ENCODE data around the gene SFMBT2. TPM values are rescaled to one million over a fixed set of nuclear protein-coding genes. Genes with fewer than 3 reads are reported as not detected.

Gene SFMBT2
- total RNA-seq, 2 experiments from 2014 or later, result 23.8 to 27.6 TPM

DNA sequence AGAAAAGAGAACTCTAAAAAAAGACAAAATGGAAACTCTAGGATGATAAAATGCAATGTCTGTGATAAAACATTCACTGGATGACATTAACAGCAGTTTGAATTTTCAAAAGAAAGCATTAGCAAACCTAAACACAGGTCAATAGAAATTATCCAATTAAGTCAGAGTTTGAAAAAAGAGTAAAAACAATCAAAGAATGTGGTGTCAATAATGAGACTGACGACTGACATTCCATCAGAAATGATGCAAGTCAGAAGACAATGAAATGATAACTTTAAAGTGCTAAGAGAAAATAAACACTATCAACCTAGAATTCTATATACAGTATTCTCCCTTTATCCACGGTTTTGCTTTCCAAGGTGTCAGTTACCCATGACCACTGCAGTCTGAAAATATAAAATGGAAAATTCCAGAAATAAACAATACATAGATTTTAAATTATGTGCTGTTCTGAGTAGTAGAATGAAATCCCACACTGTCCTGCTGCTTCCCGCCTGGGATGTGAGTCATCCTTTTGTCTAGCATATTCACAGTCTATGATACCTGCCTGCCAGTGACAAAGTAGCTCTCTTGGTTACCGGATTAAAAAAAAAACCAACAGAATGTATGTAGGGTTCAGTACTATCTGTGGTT, 38.3 kb upstream of the SFMBT2 start:
- H3K4me3 Mint-ChIP-seq, result no peak overlapping the region
- H3K9me3 Mint-ChIP-seq, result peaks cover 21% of the 10 kb centered on the region
- no peaks in the 10 kb centered on the region for H3K27me3 Mint-ChIP-seq
- ChIA-PET POLR2A (no interaction called here), CTCF (no interaction called here)
- intact Hi-C loops (cut with micrococcal nuclease), result no loop called here
- DNase-seq, result no peak
- H3K36me3 Mint-ChIP-seq (ENCODE audit: low read depth), result peaks cover 4% of the 10 kb centered on the region
- TF ChIP-seq, protein P1, sequence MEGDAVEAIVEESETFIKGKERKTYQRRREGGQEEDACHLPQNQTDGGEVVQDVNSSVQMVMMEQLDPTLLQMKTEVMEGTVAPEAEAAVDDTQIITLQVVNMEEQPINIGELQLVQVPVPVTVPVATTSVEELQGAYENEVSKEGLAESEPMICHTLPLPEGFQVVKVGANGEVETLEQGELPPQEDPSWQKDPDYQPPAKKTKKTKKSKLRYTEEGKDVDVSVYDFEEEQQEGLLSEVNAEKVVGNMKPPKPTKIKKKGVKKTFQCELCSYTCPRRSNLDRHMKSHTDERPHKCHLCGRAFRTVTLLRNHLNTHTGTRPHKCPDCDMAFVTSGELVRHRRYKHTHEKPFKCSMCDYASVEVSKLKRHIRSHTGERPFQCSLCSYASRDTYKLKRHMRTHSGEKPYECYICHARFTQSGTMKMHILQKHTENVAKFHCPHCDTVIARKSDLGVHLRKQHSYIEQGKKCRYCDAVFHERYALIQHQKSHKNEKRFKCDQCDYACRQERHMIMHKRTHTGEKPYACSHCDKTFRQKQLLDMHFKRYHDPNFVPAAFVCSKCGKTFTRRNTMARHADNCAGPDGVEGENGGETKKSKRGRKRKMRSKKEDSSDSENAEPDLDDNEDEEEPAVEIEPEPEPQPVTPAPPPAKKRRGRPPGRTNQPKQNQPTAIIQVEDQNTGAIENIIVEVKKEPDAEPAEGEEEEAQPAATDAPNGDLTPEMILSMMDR (IDR thresholded peaks at IDR 0.05), result no peak
- no peak for ATAC-seq
- H3K4me1 Mint-ChIP-seq (ENCODE audit: low read depth), result peaks cover 4% of the 10 kb centered on the region
- no peak overlapping the region for H3K27ac Mint-ChIP-seq

DNA sequence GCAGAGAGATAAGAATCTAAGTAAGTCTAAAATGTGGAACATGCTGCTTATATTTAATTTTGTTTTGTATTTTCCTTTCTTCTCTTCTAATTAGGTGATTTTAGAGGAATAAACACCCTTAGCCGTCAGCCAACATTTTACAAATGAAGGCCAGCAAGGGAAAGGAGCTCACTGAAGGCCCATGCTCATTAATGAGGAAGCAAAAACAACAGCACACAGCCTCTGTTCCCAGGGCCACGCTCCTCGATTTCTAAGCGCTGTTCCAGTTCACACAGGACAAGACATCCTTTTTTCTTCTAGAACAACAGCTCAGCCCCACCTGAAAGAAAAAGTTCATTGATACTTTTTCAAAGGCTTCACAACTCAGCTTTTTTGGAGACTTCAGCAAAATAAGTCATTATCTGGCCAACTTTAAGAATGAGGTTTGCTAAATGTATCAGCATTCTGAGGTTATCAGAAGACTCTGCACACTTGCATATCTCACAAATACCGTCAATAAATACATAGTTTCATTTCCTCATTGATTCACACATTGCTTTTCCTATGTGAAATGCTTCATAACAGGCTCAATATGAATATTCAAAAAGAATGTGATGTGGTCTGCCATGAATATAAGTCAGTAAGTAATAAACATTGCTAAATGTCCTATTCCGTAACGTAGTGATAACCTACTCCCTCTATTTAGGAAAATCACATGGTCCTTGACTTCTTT, 34.8 kb upstream of the SFMBT2 start:
- ChIA-PET POLR2A (interaction anchor here (0.7 to 0.8 kb wide), 2 partner anchors 322 to 373 kb away, joined by 3 read pairs; partner anchors contain the start of gene TAF3), CTCF (no interaction called here)
- ATAC-seq (no peak), DNase-seq (no peak)
- Mint-ChIP-seq H3K4me3 (no peak overlapping the region), H3K9me3 (peaks cover 19% of the 10 kb centered on the region), H3K27me3 (no peaks in the 10 kb centered on the region), H3K27ac (no peak overlapping the region), H3K4me1 (ENCODE audit: low read depth) (peaks cover 4% of the 10 kb centered on the region), H3K36me3 (ENCODE audit: low read depth) (peaks cover 4% of the 10 kb centered on the region)
- intact Hi-C loops (cut with micrococcal nuclease), result no loop called here
- TF ChIP-seq, protein P1 (IDR thresholded peaks at IDR 0.05), result no peak

DNA sequence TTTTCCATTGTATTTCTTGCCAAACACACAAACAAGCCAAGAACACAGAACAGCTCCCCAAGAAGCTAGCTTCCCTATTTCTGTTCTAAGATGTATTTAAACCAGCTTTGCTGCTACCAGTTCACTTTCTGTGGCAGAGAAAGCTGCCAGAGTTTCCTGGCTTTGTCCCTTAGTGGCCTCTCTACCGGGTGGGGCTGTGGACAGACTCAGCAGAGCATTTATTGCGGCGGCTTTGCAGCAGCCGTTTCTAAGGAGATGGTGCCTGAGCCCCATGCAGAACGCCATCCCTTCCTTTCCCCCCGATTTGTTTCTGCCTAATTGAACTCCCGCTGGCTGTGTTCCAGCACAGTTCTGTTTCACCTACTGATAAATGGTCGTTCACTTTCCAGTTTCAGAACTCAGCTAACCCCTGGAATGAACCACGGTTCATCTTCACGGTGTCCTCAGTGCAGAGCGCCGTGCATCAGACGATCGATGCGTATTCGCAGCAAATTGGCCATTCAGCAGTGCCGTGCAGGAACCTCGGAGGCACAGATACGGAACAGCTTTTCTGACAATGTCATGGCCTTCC, 33.8 kb upstream of the SFMBT2 start:
- H3K9me3 Mint-ChIP-seq, result peaks cover 16% of the 10 kb centered on the region
- H3K4me1 Mint-ChIP-seq (ENCODE audit: low read depth), result peaks cover 4% of the 10 kb centered on the region
- TF ChIP-seq, protein P1 (IDR thresholded peaks at IDR 0.05), result no peak
- no peak for DNase-seq
- ChIA-PET CTCF (no interaction called here), POLR2A (no interaction called here)
- no peak for ATAC-seq
- no peaks in the 10 kb centered on the region for H3K27me3 Mint-ChIP-seq
- no peak overlapping the region for H3K4me3 Mint-ChIP-seq
- intact Hi-C loops (cut with micrococcal nuclease), result no loop called here
- H3K27ac Mint-ChIP-seq, result no peak overlapping the region
- H3K36me3 Mint-ChIP-seq (ENCODE audit: low read depth), result peaks cover 3% of the 10 kb centered on the region

DNA sequence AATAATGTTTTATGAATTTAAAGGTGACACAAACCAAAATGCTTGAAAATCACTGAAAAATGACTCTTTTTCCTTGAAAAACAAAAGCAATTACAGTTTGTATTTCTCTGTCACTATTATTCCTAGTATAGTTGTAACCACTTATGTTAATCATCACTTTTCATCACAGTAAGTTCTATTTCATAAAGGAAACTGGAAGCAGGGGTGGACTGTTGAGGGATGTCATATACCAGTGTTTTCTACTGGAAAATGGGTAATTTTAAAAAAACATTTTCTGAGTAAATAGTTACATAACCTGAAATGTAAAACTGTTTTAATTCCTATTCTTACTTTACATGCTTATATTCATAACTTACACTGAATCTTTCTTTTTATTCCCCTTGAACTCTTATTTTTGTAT, 32.2 kb upstream of the SFMBT2 start:
- Mint-ChIP-seq H3K36me3 (ENCODE audit: low read depth) (no peaks in the 10 kb centered on the region), H3K9me3 (peaks cover 1% of the 10 kb centered on the region), H3K4me3 (no peak overlapping the region), H3K27me3 (no peaks in the 10 kb centered on the region), H3K4me1 (ENCODE audit: low read depth) (peaks cover 4% of the 10 kb centered on the region), H3K27ac (no peak overlapping the region)
- ChIA-PET POLR2A (interaction anchor here (0.9 kb wide), 1 partner anchor 257 kb away, joined by 3 read pairs; no protein-coding TSS in a partner anchor), CTCF (no interaction called here)
- TF ChIP-seq, protein P1 (IDR thresholded peaks at IDR 0.05), result no peak
- intact Hi-C loops (cut with micrococcal nuclease), result no loop called here
- ATAC-seq, result no peak
- DNase-seq, result no peak
